HCT116 (cell line): ENCODE measurements around the gene GYS1. TPM values are rescaled to one million over a fixed set of nuclear protein-coding genes. Genes with fewer than 3 reads are reported as not detected.

Experiments used
- ATAC-seq: fragments of 200-7000 bp; cut with Tn5 transposase; 2 replicates; pipeline ENCODE4 v1.9.1; 2020; ENCODE audit warnings: mild to moderate bottlenecking, moderate library complexity
- BruUV-seq: library from RNA; stranded (reverse); fragments of 400-500 nt; replicated peaks from 2 replicates; lab custom pipeline; 2021; lab: Mats Ljungman, UMichigan
- CTCF ChIA-PET: fragments of 300-600 bp; sonication (Branson Sonifier 250); formaldehyde crosslinking; loops from one replicate; lab custom pipeline; 2021; ENCODE audit warnings: antibody characterized with exemption; lab: Charles Lee
- POLR2A ChIA-PET: fragments of 300-600, 350-600 bp; sonication (Branson Sonifier 250); formaldehyde crosslinking; loops from one replicate; lab custom pipeline; 2021; ENCODE audit warnings: antibody characterized with exemption; lab: Charles Lee
- RAD21 ChIA-PET, 2 experiments: fragments of 300-600 bp; sonication (Branson Sonifier 250); formaldehyde crosslinking; loops; one replicate each; lab custom pipeline; 2023; ENCODE audit warnings: low total read pairs in 2 of 2; ENCODE audit not compliant: uncharacterized antibody in 2 of 2, unreplicated experiment in 2 of 2, low non-redundant PET in 1 of 2; lab: Charles Lee
- DNase-seq: peaks from one replicate; pipeline ENCODE4 v3.0.0-alpha.2; 2010; ENCODE audit warnings: low read depth, low spot score
- H2AFZ ChIP-seq: fragments of 200-600 bp; shearing (Covaris generic), sonication (generic); 2 replicates; pipeline ENCODE4 v1.6.1; 2017; ENCODE audit warnings: low read depth, mixed run types, mixed read lengths, antibody characterized with exemption, low read length; ENCODE audit not compliant: poor library complexity, severe bottlenecking
- H3K27ac ChIP-seq: 2 replicates; pipeline ENCODE4 v1.5.1; 2012; ENCODE audit warnings: low read depth, low read length
- H3K27me3 ChIP-seq: fragments of 200-600 bp; sonication (generic); 2 replicates; pipeline ENCODE4 v1.6.1; 2016; ENCODE audit warnings: mixed run types, low read length, mixed read lengths; ENCODE audit not compliant: insufficient read depth
- H3K36me3 ChIP-seq, 2 experiments: fragments of 200-500 bp in 1 of 2; fragments of 200-600 bp in 1 of 2; sonication (Bioruptor generic) in 1 of 2; sonication (generic) in 1 of 2; 2 replicates each; pipeline versions ENCODE4 v1.5.1 to v1.6.1; 2014 to 2016; ENCODE audit warnings: low read length in 2 of 2, inconsistent platforms in 1 of 2, mixed read lengths in 1 of 2, mixed run types in 1 of 2; ENCODE audit not compliant: insufficient read depth in 2 of 2, control insufficient read depth in 1 of 2
- H3K4me1 ChIP-seq, 2 experiments: fragments of 200-600 bp in 1 of 2; sonication (generic) in 1 of 2; 2 replicates each; pipeline versions ENCODE4 v1.5.1 to v1.6.1; 2012 to 2017; ENCODE audit warnings: low read length in 2 of 2, inconsistent platforms in 1 of 2, mild to moderate bottlenecking in 1 of 2, mixed read lengths in 1 of 2, mixed run types in 1 of 2, moderate library complexity in 1 of 2; ENCODE audit not compliant: insufficient read depth in 2 of 2, control insufficient read depth in 1 of 2
- H3K4me2 ChIP-seq: fragments of 200-600 bp; sonication (generic); 2 replicates; pipeline ENCODE4 v1.6.1; 2017; ENCODE audit warnings: mixed run types, low read length, mixed read lengths
- H3K4me3 ChIP-seq, 2 experiments: fragments of 200-600 bp in 1 of 2; sonication (generic) in 1 of 2; replicated peaks in 1 of 2; 2 replicates each; pipeline ENCODE4 v1.5.1; 2011 to 2016; ENCODE audit warnings: low read length in 2 of 2, control low read depth in 1 of 2, low read depth in 1 of 2, mild to moderate bottlenecking in 1 of 2, mixed read lengths in 1 of 2, mixed run types in 1 of 2
- H3K79me2 ChIP-seq: fragments of 200-600 bp; sonication (generic); 2 replicates; pipeline ENCODE4 v1.6.1; 2017; ENCODE audit warnings: mild to moderate bottlenecking, mixed run types, low read length, moderate library complexity, mixed read lengths; ENCODE audit not compliant: insufficient read depth
- H3K9ac ChIP-seq: fragments of 200-600 bp; sonication (generic); 2 replicates; pipeline ENCODE4 v1.6.1; 2016; ENCODE audit warnings: low read length, mixed read lengths
- H3K9me2 ChIP-seq: fragments of 200-600 bp; sonication (generic), shearing (Covaris generic); 2 replicates; pipeline ENCODE4 v1.6.1; 2017; ENCODE audit warnings: mixed run types, mild to moderate bottlenecking, moderate library complexity; ENCODE audit not compliant: insufficient read depth
- H3K9me3 ChIP-seq, 2 experiments: fragments of 200-500 bp in 1 of 2; fragments of 200-600 bp in 1 of 2; sonication (Bioruptor generic) in 1 of 2; sonication (generic) in 1 of 2; 2 replicates each; pipeline ENCODE4 v1.6.1; 2014 to 2017; ENCODE audit warnings: low read length in 2 of 2, mixed read lengths in 2 of 2, inconsistent platforms in 1 of 2, low read depth in 1 of 2, mild to moderate bottlenecking in 1 of 2, mixed run types in 1 of 2, moderate library complexity in 1 of 2; ENCODE audit not compliant: control insufficient read depth in 1 of 2, insufficient read depth in 1 of 2
- H4K20me1 ChIP-seq: fragments of 200-600 bp; sonication (generic), shearing (Covaris generic); 2 replicates; pipeline ENCODE4 v1.6.1; 2017; ENCODE audit warnings: mixed run types, mild to moderate bottlenecking, moderate library complexity; ENCODE audit not compliant: insufficient read depth
- ATF3 ChIP-seq: IDR thresholded peaks from 2 replicates; pipeline ENCODE4 v1.6.1; 2012
- CEBPB ChIP-seq: IDR thresholded peaks from 2 replicates; pipeline ENCODE4 v1.6.1; 2012; ENCODE audit warnings: low read depth
- ELF1 ChIP-seq: IDR thresholded peaks from 2 replicates; pipeline ENCODE4 v1.6.1; 2012; ENCODE audit warnings: low read depth, borderline replicate concordance
- EZH2phosphoT487 ChIP-seq: fragments of 200-600 bp; IDR thresholded peaks from 2 replicates; pipeline ENCODE4 v1.6.1; 2018; ENCODE audit warnings: antibody characterized with exemption, borderline replicate concordance
- MAX ChIP-seq: IDR thresholded peaks from 2 replicates; pipeline ENCODE4 v1.6.1; 2012
- POLR2AphosphoS5 ChIP-seq: IDR thresholded peaks from 2 replicates; pipeline ENCODE4 v1.6.1; 2011; ENCODE audit warnings: mild to moderate bottlenecking, low read depth, low read length, moderate library complexity
- REST ChIP-seq: IDR thresholded peaks from 2 replicates; pipeline ENCODE4 v1.6.1; 2012; ENCODE audit warnings: low read depth
- SIN3A ChIP-seq: IDR thresholded peaks from 2 replicates; pipeline ENCODE4 v1.6.1; 2012; ENCODE audit warnings: low read depth
- SP1 ChIP-seq: IDR thresholded peaks from 2 replicates; pipeline ENCODE4 v1.6.1; 2012; ENCODE audit warnings: low read depth
- TCF7L2 ChIP-seq: IDR thresholded peaks from 2 replicates; pipeline ENCODE4 v1.7.0; 2011; ENCODE audit warnings: borderline replicate concordance, inconsistent platforms; ENCODE audit not compliant: insufficient read depth, insufficient read length; ENCODE audit errors: extremely low read depth
- YY1 ChIP-seq: IDR thresholded peaks from 2 replicates; pipeline ENCODE4 v1.6.1; 2011; ENCODE audit warnings: low read length, low read depth, moderate library complexity, mild to moderate bottlenecking; ENCODE audit not compliant: insufficient replicate concordance; ENCODE audit errors: extremely low read depth
- ZBTB33 ChIP-seq: IDR thresholded peaks from 2 replicates; pipeline ENCODE4 v1.6.1; 2011; ENCODE audit warnings: mild to moderate bottlenecking, low read length, moderate library complexity; ENCODE audit not compliant: insufficient replicate concordance; ENCODE audit errors: extremely low read depth
- intact Hi-C: fragments of 100-400 bp; cut with micrococcal nuclease; formaldehyde crosslinking; loops from 2 replicates; pipeline ENCODE4 v1.10.0; 2022
- total RNA-seq: library from RNA; stranded (reverse); gene quantifications from one replicate; pipeline ENCODE4 v1.2.1, GENCODE V29; 2021; ENCODE audit not compliant: unreplicated experiment

Gene GYS1
- total RNA-seq, 1 experiment from 2014 or later, result 50.7 TPM

GRCh38 chr19:48990400-48990799, 2.7 kb downstream of the GYS1 start:
- H3K4me2 ChIP-seq, result no peak overlapping the region

GRCh38 chr19:48989701-48990291, 3.3 kb downstream of the GYS1 start:
- no peak for ATAC-seq
- Histone ChIP-seq H3K4me2 (no peak overlapping the region), H3K27ac (no peak overlapping the region), H3K9me2 (no peaks in the 10 kb centered on the region), H3K9ac (no peak overlapping the region), H3K4me3 (no peak overlapping the region), H3K9me3 (no peaks in the 10 kb centered on the region), H4K20me1 (no peaks in the 10 kb centered on the region), H2AFZ (no peak overlapping the region), H3K27me3 (no peaks in the 10 kb centered on the region), H3K36me3 (peaks cover 14 to 17% of the 10 kb centered on the region in 2 experiments; a peak in 2 of 4 replicates), H3K4me1 (peaks cover 7 to 13% of the 10 kb centered on the region in 2 experiments; a peak in 3 of 4 replicates), H3K79me2 (peaks cover 37% of the 10 kb centered on the region)
- intact Hi-C loops, result no loop called here
- BruUV-seq, result no TSS peak
- ChIA-PET RAD21 (interaction anchor here in 1 of 2 experiments (0.7 kb wide), 1 partner anchor 277 kb away, joined by 3 read pairs; no protein-coding TSS in a partner anchor), POLR2A (no interaction called here), CTCF (no interaction called here)
- no peak for TF ChIP-seq YY1
- TF ChIP-seq SIN3A, result no peak
- TF ChIP-seq SP1, result no peak
- TF ChIP-seq REST, result no peak
- TF ChIP-seq CEBPB, result no peak
- TF ChIP-seq ELF1, result no peak
- no peak for TF ChIP-seq MAX
- TF ChIP-seq ATF3, result no peak
- TF ChIP-seq EZH2phosphoT487, result no peak
- no peak for DNase-seq

More at GRCh38 chr19:48990400-48990799, 2.7 kb downstream of the GYS1 start:
- no peak overlapping the region for H3K27ac ChIP-seq
- H3K27me3 ChIP-seq, result no peaks in the 10 kb centered on the region
- CTCF ChIA-PET, result no interaction called here
- RAD21 ChIA-PET, result no interaction called here
- POLR2A ChIA-PET, result no interaction called here
- H3K9me2 ChIP-seq, result no peaks in the 10 kb centered on the region
- H3K36me3 ChIP-seq, result peaks cover 11% of the 10 kb centered on the region in 2 experiments; a peak in 2 of 4 replicates
- no peak overlapping the region for H3K4me3 ChIP-seq
- H4K20me1 ChIP-seq, result no peaks in the 10 kb centered on the region
- H3K4me1 ChIP-seq, result peaks cover 11 to 19% of the 10 kb centered on the region in 2 experiments
- DNase-seq (no peak), ATAC-seq (no peak)
- H2AFZ ChIP-seq, result no peak overlapping the region
- no TSS peak for BruUV-seq
- peaks cover 43% of the 10 kb centered on the region for H3K79me2 ChIP-seq
- no peak overlapping the region for H3K9ac ChIP-seq
- TF ChIP-seq POLR2AphosphoS5, result no peak
- TF ChIP-seq ZBTB33, result no peak
- TF ChIP-seq TCF7L2, result no peak
- intact Hi-C loops, result no loop called here
- H3K9me3 ChIP-seq, result no peaks in the 10 kb centered on the region
